Measurements from ENCODE around the gene DNMT3A.

- TF ChIP-seq, protein P1, sequence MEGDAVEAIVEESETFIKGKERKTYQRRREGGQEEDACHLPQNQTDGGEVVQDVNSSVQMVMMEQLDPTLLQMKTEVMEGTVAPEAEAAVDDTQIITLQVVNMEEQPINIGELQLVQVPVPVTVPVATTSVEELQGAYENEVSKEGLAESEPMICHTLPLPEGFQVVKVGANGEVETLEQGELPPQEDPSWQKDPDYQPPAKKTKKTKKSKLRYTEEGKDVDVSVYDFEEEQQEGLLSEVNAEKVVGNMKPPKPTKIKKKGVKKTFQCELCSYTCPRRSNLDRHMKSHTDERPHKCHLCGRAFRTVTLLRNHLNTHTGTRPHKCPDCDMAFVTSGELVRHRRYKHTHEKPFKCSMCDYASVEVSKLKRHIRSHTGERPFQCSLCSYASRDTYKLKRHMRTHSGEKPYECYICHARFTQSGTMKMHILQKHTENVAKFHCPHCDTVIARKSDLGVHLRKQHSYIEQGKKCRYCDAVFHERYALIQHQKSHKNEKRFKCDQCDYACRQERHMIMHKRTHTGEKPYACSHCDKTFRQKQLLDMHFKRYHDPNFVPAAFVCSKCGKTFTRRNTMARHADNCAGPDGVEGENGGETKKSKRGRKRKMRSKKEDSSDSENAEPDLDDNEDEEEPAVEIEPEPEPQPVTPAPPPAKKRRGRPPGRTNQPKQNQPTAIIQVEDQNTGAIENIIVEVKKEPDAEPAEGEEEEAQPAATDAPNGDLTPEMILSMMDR (conservative IDR thresholded peaks at IDR 0.05), result no peak
- no peak for TF ChIP-seq ZFX (IDR thresholded peaks at IDR 0.05)
Observed at GRCh38 chr2:25201265-25201664, 140.5 kb downstream of the DNMT3A start.

All from C4-2B (cell line).